ENCODE results near the gene USP10.

- TF ChIP-seq CTCF (conservative IDR thresholded peaks at IDR 0.05; ENCODE audit: low read length): no peak
- TF ChIP-seq EZH2phosphoT487 (IDR thresholded peaks at IDR 0.05; ENCODE audit: borderline replicate concordance, low read depth, low read length): no peak
Measured at GRCh38 chr16:84777435-84777834, 77.6 kb downstream of the USP10 start.

Measured in OCI-LY7 (cell line).